NB4 (cell line): ENCODE measurements around the gene TEDC1.

Experiments
- DNase-seq: peaks from one replicate; pipeline ENCODE4 v3.0.0; 2010; ENCODE audit warnings: low read depth
- H3K4me3 ChIP-seq: one replicate; pipeline ENCODE4 v1.5.1; 2011; ENCODE audit warnings: mild to moderate bottlenecking, low read depth, low read length, moderate library complexity
- MAX ChIP-seq: IDR thresholded peaks from 2 replicates; pipeline ENCODE4 v1.6.1; 2011; ENCODE audit warnings: low read depth, low read length
- MYC ChIP-seq: IDR thresholded peaks from 2 replicates; pipeline ENCODE4 v1.6.1; 2011; ENCODE audit warnings: low read depth, low read length
- POLR2A ChIP-seq: IDR thresholded peaks from 2 replicates; pipeline ENCODE4 v1.6.1; 2011; ENCODE audit warnings: mild to moderate bottlenecking; ENCODE audit not compliant: insufficient read length; ENCODE audit errors: extremely low read depth
- TF ChIP-seq, protein P1 (sequence below): IDR thresholded peaks from one replicate; pipeline ENCODE4 v1.5.1; 2012; ENCODE audit warnings: low read depth, low read length

TEDC1 gene

GRCh38 chr14:105484069-105484996 is 6.7 kb upstream of the TEDC1 start:
- no peak overlapping the region for H3K4me3 ChIP-seq
- DNase-seq, result no peak
- no peak for TF ChIP-seq POLR2A
- no peak for TF ChIP-seq MYC
- no peak for TF ChIP-seq MAX
- TF ChIP-seq, protein P1, sequence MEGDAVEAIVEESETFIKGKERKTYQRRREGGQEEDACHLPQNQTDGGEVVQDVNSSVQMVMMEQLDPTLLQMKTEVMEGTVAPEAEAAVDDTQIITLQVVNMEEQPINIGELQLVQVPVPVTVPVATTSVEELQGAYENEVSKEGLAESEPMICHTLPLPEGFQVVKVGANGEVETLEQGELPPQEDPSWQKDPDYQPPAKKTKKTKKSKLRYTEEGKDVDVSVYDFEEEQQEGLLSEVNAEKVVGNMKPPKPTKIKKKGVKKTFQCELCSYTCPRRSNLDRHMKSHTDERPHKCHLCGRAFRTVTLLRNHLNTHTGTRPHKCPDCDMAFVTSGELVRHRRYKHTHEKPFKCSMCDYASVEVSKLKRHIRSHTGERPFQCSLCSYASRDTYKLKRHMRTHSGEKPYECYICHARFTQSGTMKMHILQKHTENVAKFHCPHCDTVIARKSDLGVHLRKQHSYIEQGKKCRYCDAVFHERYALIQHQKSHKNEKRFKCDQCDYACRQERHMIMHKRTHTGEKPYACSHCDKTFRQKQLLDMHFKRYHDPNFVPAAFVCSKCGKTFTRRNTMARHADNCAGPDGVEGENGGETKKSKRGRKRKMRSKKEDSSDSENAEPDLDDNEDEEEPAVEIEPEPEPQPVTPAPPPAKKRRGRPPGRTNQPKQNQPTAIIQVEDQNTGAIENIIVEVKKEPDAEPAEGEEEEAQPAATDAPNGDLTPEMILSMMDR, result no peak

GRCh38 chr14:105484997-105485393 is 6.1 kb upstream of the TEDC1 start:
- TF ChIP-seq POLR2A (no peak), MYC (no peak), MAX (no peak)
- TF ChIP-seq, protein P1, result no peak
- H3K4me3 ChIP-seq, result no peak overlapping the region
- no peak for DNase-seq

- peak; percentile 75 for DNase-seq
- H3K4me3 ChIP-seq, result no peak overlapping the region
- TF ChIP-seq, protein P1, result peak; percentile 46
- TF ChIP-seq MAX, result no peak
These were observed 5.3 kb upstream of the TEDC1 start for GRCh38 chr14:105485739-105486162.

- DNase-seq, result no peak
- TF ChIP-seq, protein P1, result no peak
- TF ChIP-seq POLR2A (no peak), MAX (no peak), MYC (no peak)
- H3K4me3 ChIP-seq, result no peak within 1 kb of the TSS
These were observed 4.7 kb upstream of the TEDC1 start, which contains the start of gene CRIP1 for GRCh38 chr14:105486163-105486973. Gene CRIP1 (plus strand): TSS chr14:105486886. CDS start chr14:105487260, 374 bp downstream.

GRCh38 chr14:105486974-105487448 is 4.0 kb upstream of the TEDC1 start:
- DNase-seq, result no peak
- no peak overlapping the region for H3K4me3 ChIP-seq
- TF ChIP-seq, protein P1, result no peak
- TF ChIP-seq MAX (no peak), MYC (no peak), POLR2A (no peak)
